ENCODE results near the gene KATNAL1. TPM values are rescaled to one million over a fixed set of nuclear protein-coding genes. Genes with fewer than 3 reads are reported as not detected.
A peak's percentile ranks its signal among the peaks of the same experiment; 100 is the strongest.

KATNAL1 gene
- total RNA-seq, 1 donor from 2014 or later: 42.0 TPM

GRCh38 chr13:30154931-30155330 lies 152.4 kb downstream of the KATNAL1 start:
- Histone ChIP-seq H3K79me2 (ENCODE audit: insufficient read depth, low read length) (no peaks in the 10 kb centered on the region), H4K20me1 (ENCODE audit: insufficient read depth, low read length) (no peaks in the 10 kb centered on the region), H2AFZ (ENCODE audit: low read depth, low read length) (no peak overlapping the region), H3K27ac (ENCODE audit: low read depth, low read length) (no peak overlapping the region), H3K27me3 (ENCODE audit: insufficient read depth, low read length) (peaks cover 16% of the 10 kb centered on the region), H3K4me1 (ENCODE audit: insufficient read depth, low read length) (peaks cover 14% of the 10 kb centered on the region), H3K9ac (ENCODE audit: low read length) (no peak overlapping the region), H3K4me2 (ENCODE audit: low read length) (no peak overlapping the region), H3K4me3 (ENCODE audit: insufficient read depth, low read depth, low read length) (no peak overlapping the region), H3K9me3 (ENCODE audit: insufficient read depth, low read depth, low read length) (no peaks in the 10 kb centered on the region), H3K36me3 (ENCODE audit: insufficient read depth, low read length) (no peaks in the 10 kb centered on the region)
- H3K27ac Mint-ChIP-seq (ENCODE audit: unreplicated experiment): no peak overlapping the region
- H3K9me3 Mint-ChIP-seq (ENCODE audit: unreplicated experiment): peaks cover 2% of the 10 kb centered on the region
- H3K36me3 Mint-ChIP-seq (ENCODE audit: low read depth, unreplicated experiment): no peaks in the 10 kb centered on the region
- TF ChIP-seq CTCF (IDR thresholded peaks at IDR 0.05; ENCODE audit: insufficient read depth, low read depth, low read length) (no peak), EZH2 (IDR thresholded peaks at IDR 0.05; ENCODE audit: insufficient read depth, low read length) (no peak)
- H3K4me1 Mint-ChIP-seq (ENCODE audit: low read depth, unreplicated experiment): peaks cover 14% of the 10 kb centered on the region
- DNase-seq (ENCODE audit: low read depth): no peak
- H3K27me3 Mint-ChIP-seq (ENCODE audit: low read depth, unreplicated experiment): peaks cover 34% of the 10 kb centered on the region
- no peak for FAIRE-seq
- H3K4me3 Mint-ChIP-seq (ENCODE audit: unreplicated experiment): no peak overlapping the region

- no peak overlapping the region for H3K4me2 ChIP-seq (ENCODE audit: low read length)
- no peak overlapping the region for H2AFZ ChIP-seq (ENCODE audit: low read depth, low read length)
- Mint-ChIP-seq H3K27me3 (ENCODE audit: low read depth, unreplicated experiment) (peaks cover 38% of the 10 kb centered on the region), H3K36me3 (ENCODE audit: low read depth, unreplicated experiment) (no peaks in the 10 kb centered on the region), H3K9me3 (ENCODE audit: unreplicated experiment) (peaks cover 2% of the 10 kb centered on the region), H3K4me3 (ENCODE audit: unreplicated experiment) (peak overlapping the region; percentile 32), H3K4me1 (ENCODE audit: low read depth, unreplicated experiment) (peaks cover 13% of the 10 kb centered on the region), H3K27ac (ENCODE audit: unreplicated experiment) (no peak overlapping the region)
- H3K4me1 ChIP-seq (ENCODE audit: insufficient read depth, low read length): peaks cover 14% of the 10 kb centered on the region
- H4K20me1 ChIP-seq (ENCODE audit: insufficient read depth, low read length): no peaks in the 10 kb centered on the region
- no peaks in the 10 kb centered on the region for H3K79me2 ChIP-seq (ENCODE audit: insufficient read depth, low read length)
- TF ChIP-seq CTCF (IDR thresholded peaks at IDR 0.05; ENCODE audit: insufficient read depth, low read depth, low read length) (no peak), EZH2 (IDR thresholded peaks at IDR 0.05; ENCODE audit: insufficient read depth, low read length) (no peak)
- no peaks in the 10 kb centered on the region for H3K9me3 ChIP-seq (ENCODE audit: insufficient read depth, low read depth, low read length)
- DNase-seq (ENCODE audit: low read depth) (no peak), FAIRE-seq (no peak)
- no peak overlapping the region for H3K27ac ChIP-seq (ENCODE audit: low read depth, low read length)
- no peaks in the 10 kb centered on the region for H3K36me3 ChIP-seq (ENCODE audit: insufficient read depth, low read length)
- no peak overlapping the region for H3K9ac ChIP-seq (ENCODE audit: low read length)
- H3K4me3 ChIP-seq (ENCODE audit: insufficient read depth, low read depth, low read length): no peak overlapping the region
- peaks cover 16% of the 10 kb centered on the region for H3K27me3 ChIP-seq (ENCODE audit: insufficient read depth, low read length)
Measured at GRCh38 chr13:30154531-30154930, 152.8 kb downstream of the KATNAL1 start.

GRCh38 chr13:30153545-30154426 lies 153.6 kb downstream of the KATNAL1 start:
- Histone ChIP-seq H2AFZ (ENCODE audit: low read depth, low read length) (no peak overlapping the region), H3K79me2 (ENCODE audit: insufficient read depth, low read length) (no peaks in the 10 kb centered on the region), H3K4me3 (ENCODE audit: insufficient read depth, low read depth, low read length) (no peak overlapping the region), H3K36me3 (ENCODE audit: insufficient read depth, low read length) (no peaks in the 10 kb centered on the region), H3K4me1 (ENCODE audit: insufficient read depth, low read length) (peaks cover 7% of the 10 kb centered on the region), H3K4me2 (ENCODE audit: low read length) (peak overlapping the region; percentile 53), H3K9ac (ENCODE audit: low read length) (no peak overlapping the region), H3K27ac (ENCODE audit: low read depth, low read length) (no peak overlapping the region), H4K20me1 (ENCODE audit: insufficient read depth, low read length) (no peaks in the 10 kb centered on the region), H3K9me3 (ENCODE audit: insufficient read depth, low read depth, low read length) (no peaks in the 10 kb centered on the region), H3K27me3 (ENCODE audit: insufficient read depth, low read length) (peaks cover 16% of the 10 kb centered on the region)
- DNase-seq (ENCODE audit: low read depth) (no peak), FAIRE-seq (no peak)
- TF ChIP-seq CTCF (IDR thresholded peaks at IDR 0.05; ENCODE audit: insufficient read depth, low read depth, low read length): no peak
- no peak for TF ChIP-seq EZH2 (IDR thresholded peaks at IDR 0.05; ENCODE audit: insufficient read depth, low read length)
- Mint-ChIP-seq H3K27ac (ENCODE audit: unreplicated experiment) (no peak overlapping the region), H3K9me3 (ENCODE audit: unreplicated experiment) (peaks cover 2% of the 10 kb centered on the region), H3K4me3 (ENCODE audit: unreplicated experiment) (no peak overlapping the region), H3K36me3 (ENCODE audit: low read depth, unreplicated experiment) (no peaks in the 10 kb centered on the region), H3K27me3 (ENCODE audit: low read depth, unreplicated experiment) (peaks cover 42% of the 10 kb centered on the region), H3K4me1 (ENCODE audit: low read depth, unreplicated experiment) (peaks cover 6% of the 10 kb centered on the region)
